Subcutaneous adipose tissue (tissue), 4 donors: ENCODE measurements around the gene NPNT. TPM values are rescaled to one million over a fixed set of nuclear protein-coding genes. Genes with fewer than 3 reads are reported as not detected.

Source experiments
- CTCF ChIP-seq: fragments of 450-650 bp; IDR thresholded peaks from one replicate; pipeline ENCODE4 v1.5.1; 2016; ENCODE audit warnings: low read depth, mild to moderate bottlenecking, control low read depth, antibody characterized with exemption, moderate library complexity
- total RNA-seq, 4 donors: library from RNA; depleted of rRNA; stranded (reverse); fragments of >200 nt; gene quantifications; one replicate each; pipeline ENCODE4 v1.1.0, GENCODE V29; 2016

NPNT gene
- total RNA-seq, 4 donors from 2014 or later, result 1.7 to 13.8 (median 3.6) TPM

- TF ChIP-seq CTCF, result no peak
These were observed 75.8 kb downstream of the NPNT start for GRCh38 chr4:105971036-105971435.

DNA sequence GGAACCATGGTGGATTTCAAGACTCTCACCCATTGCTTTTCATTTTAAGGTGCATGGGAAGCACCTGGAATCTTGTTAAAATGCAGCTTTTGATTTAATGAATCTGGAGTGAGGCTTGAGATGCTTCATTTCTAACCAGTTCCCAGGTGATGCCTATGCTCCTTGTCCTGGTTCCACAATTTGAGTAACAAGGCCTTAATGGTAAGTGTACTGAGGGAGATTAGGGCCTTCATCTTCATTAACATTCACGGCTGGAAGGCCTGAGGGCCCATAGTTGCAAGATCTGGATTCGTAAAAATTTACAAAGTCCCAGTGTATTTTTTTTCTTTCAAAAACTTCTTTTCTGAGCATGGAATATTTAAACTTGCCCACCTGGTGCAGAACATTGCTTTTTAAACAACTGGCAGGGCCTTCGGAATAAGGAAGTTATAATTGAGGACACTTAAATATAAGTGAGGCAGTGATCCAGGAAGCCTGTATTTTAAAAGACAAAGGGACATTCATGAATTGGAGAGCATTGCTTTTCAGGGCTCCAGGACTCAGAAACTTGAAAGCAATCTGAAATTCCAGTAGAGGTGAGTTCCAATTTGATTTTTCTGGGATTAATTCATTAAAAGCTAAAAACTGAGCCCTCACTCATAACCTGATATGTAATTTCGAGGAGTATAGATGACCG is 77.8 kb downstream of the NPNT start:
- no peak for TF ChIP-seq CTCF

DNA sequence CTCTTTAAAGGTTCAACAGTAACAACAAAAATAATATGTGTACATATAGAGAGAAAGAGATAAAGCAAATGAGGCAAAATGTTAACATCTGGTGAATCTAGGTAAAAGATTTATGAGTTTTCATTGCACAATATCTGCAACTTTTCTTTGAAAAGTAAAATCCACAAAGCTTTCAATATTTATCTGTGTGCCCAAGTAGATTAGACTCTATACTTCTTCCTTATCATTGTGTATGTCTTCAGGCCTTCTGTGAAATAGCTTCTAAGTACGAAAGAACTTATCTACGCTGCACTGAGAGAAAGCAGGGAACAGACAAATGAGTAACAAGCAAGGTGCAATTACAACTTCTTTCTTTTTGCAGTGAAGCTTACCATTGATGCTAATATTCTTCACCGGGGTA is 81.6 kb downstream of the NPNT start:
- TF ChIP-seq CTCF, result no peak

GRCh38 chr4:105978684-105979296 is 83.5 kb downstream of the NPNT start:
- no peak for TF ChIP-seq CTCF

DNA sequence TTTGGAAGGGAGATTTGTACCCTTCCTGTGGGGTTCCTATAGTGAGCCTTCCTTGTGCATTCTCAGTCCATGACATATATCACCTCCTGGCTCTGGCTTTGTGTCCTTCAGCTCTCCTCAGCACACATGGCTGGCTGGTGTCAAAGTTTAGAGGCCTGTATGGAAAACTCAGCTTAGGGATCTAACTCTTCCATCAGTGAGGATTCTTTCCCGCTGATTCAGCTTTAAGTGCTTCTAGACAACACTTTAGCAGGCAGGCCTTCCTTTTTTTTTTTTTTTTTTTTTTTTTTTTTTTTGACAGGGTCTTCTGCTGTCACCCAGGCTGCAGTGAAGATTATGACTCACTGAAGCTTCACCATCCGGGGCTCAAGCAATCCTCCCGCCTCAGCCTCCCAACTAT is 84.2 kb downstream of the NPNT start:
- TF ChIP-seq CTCF, result no peak

DNA sequence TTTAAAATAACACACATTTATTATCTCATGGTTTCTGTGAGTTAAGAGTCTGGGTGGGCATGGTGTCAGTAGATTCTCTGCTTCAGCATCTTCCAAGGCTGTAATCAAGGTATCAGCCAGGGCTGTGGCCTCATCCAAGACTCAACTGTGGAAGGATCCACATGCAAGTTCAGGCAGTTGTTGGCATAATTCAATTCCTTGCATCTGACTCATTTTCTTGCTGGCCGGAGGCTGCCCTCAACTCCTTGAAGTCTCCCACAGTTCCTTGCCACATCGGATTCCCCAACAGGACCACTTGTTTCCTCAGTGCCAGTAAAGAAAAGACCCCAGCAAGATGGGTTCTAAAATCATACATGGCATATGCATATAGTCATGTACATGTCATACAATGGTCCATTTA is 93.4 kb downstream of the NPNT start:
- no peak for TF ChIP-seq CTCF

DNA sequence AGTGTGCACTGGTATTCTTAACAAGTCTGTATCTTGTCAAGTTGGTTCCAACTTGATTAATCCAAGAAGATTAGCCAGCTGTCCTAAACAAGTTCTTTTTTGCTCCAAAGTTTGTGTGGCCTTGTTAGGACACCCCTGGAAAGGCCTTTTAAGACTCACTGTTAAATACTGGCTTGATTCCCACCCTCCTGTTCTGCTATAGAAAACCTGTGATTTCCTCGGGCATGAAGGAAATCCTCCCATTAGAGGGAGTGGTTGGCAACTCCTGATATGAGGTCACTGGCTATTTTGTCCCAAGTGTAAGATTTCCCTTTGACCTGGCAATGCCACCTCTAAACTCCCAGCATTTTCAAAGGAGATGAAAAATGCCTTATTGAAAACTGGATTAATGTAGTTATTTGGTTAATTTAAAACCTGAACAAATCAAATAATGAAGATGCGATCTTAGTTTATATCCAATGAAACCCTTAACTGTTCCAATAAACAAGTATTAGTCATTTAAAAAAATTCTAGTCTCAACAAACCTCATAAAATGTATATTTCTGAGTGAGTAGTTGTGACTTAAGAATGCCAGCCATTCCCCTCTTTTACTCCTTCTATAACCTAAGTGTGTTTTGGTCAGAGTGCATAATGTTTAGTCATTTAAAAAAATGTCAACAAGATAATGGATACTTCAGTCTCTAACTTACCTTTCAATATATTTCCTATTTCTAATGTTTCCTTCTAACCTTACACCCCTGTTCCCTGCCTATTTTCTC is 94.4 kb downstream of the NPNT start:
- TF ChIP-seq CTCF, result no peak
